HEK293 (cell line): Measurements from ENCODE around the gene S100G.

Experiments used
- CTCF ChIA-PET: fragments of 350-600 bp; formaldehyde crosslinking; extraction: SDS; loops from one replicate; lab custom pipeline; 2021; ENCODE audit warnings: antibody characterized with exemption; lab: Yijun Ruan, JAX
- POLR2A ChIA-PET: fragments of 300-600 bp; formaldehyde crosslinking; extraction: SDS; loops from one replicate; lab custom pipeline; 2020; ENCODE audit warnings: antibody characterized with exemption, inconsistent platforms; lab: Yijun Ruan, JAX
- H3K27ac ChIP-seq: fragments of 200-500 bp; sonication (Bioruptor generic); 2 replicates; pipeline ENCODE4 v1.5.1; 2014; ENCODE audit warnings: low read depth, low read length, control low read depth, inconsistent platforms; ENCODE audit errors: extremely low read depth
- H3K36me3 ChIP-seq, 2 experiments: fragments of 200-500 bp in 1 of 2; sonication (Bioruptor generic) in 1 of 2; 1 replicate in 1 of 2; 2 replicates in 1 of 2; pipeline ENCODE4 v1.5.1; 2014 to 2017; ENCODE audit warnings: inconsistent platforms in 2 of 2, low read length in 2 of 2; ENCODE audit not compliant: control insufficient read depth in 2 of 2, insufficient read depth in 1 of 2
- H3K4me1 ChIP-seq: fragments of 200-500 bp; sonication (Bioruptor generic); 2 replicates; pipeline ENCODE4 v1.5.1; 2014; ENCODE audit warnings: mild to moderate bottlenecking, low read length, inconsistent platforms; ENCODE audit not compliant: control insufficient read depth, insufficient read depth
- H3K4me3 ChIP-seq: 2 replicates; pipeline ENCODE4 v1.5.1; 2011; ENCODE audit warnings: low read depth, mild to moderate bottlenecking, control low read depth, low read length, moderate library complexity
- H3K9me3 ChIP-seq: fragments of 200-500 bp; sonication (Bioruptor generic); 2 replicates; pipeline ENCODE4 v1.5.1; 2014; ENCODE audit warnings: low read depth, low read length, inconsistent platforms; ENCODE audit not compliant: control insufficient read depth, insufficient read depth
- IKZF3 ChIP-seq: fragments of 450-650 bp; IDR thresholded peaks from 2 replicates; pipeline ENCODE4 v1.5.0; 2018; ENCODE audit warnings: missing biosample characterization, mild to moderate bottlenecking, missing genetic modification characterization, moderate library complexity
- KLF10 ChIP-seq: fragments of 450-650 bp; IDR thresholded peaks from 2 replicates; pipeline ENCODE4 v1.5.1; 2018; ENCODE audit warnings: missing biosample characterization, mild to moderate bottlenecking, missing genetic modification characterization
- KLF9 ChIP-seq: fragments of 450-650 bp; formaldehyde crosslinking; IDR thresholded peaks from 2 replicates; pipeline ENCODE4 v1.5.1; 2016; ENCODE audit warnings: missing biosample characterization, missing genetic modification characterization, low read depth
- MEIS1 ChIP-seq: sonication (generic); formaldehyde crosslinking; IDR thresholded peaks from 2 replicates; pipeline ENCODE4 v1.8.1; 2022; ENCODE audit warnings: missing genetic modification reagents, mild to moderate bottlenecking, borderline replicate concordance
- MYNN ChIP-seq: fragments of 450-650 bp; formaldehyde crosslinking; IDR thresholded peaks from 2 replicates; pipeline ENCODE4 v1.5.1; 2016; ENCODE audit warnings: missing biosample characterization, missing genetic modification characterization, borderline replicate concordance
- SALL2 ChIP-seq: fragments of 450-650 bp; formaldehyde crosslinking; IDR thresholded peaks from 2 replicates; pipeline ENCODE4 v1.5.0; 2017; ENCODE audit warnings: missing biosample characterization, mild to moderate bottlenecking, missing genetic modification characterization, borderline replicate concordance
- ZBTB17 ChIP-seq: fragments of 450-650 bp; formaldehyde crosslinking; IDR thresholded peaks from 2 replicates; pipeline ENCODE4 v1.5.1; 2016; ENCODE audit warnings: missing biosample characterization, missing genetic modification characterization
- ZBTB21 ChIP-seq: fragments of 450-650 bp; formaldehyde crosslinking; IDR thresholded peaks from 2 replicates; pipeline ENCODE4 v1.5.1; 2017; ENCODE audit warnings: missing biosample characterization, missing genetic modification characterization
- ZFP3 ChIP-seq: fragments of 450-650 bp; formaldehyde crosslinking; IDR thresholded peaks from 2 replicates; pipeline ENCODE4 v1.5.1; 2016; ENCODE audit warnings: low read depth, missing biosample characterization, missing genetic modification characterization
- ZFP69B ChIP-seq: fragments of 450-650 bp; formaldehyde crosslinking; IDR thresholded peaks from 2 replicates; pipeline ENCODE4 v1.5.1; 2016; ENCODE audit warnings: missing biosample characterization, missing genetic modification characterization
- ZNF114 ChIP-seq: fragments of 450-650 bp; formaldehyde crosslinking; IDR thresholded peaks from 2 replicates; pipeline ENCODE4 v1.5.0; 2017; ENCODE audit warnings: missing biosample characterization, missing genetic modification characterization
- ZNF121 ChIP-seq: fragments of 450-650 bp; formaldehyde crosslinking; IDR thresholded peaks from 2 replicates; pipeline ENCODE4 v1.5.1; 2016; ENCODE audit warnings: missing biosample characterization, missing genetic modification characterization
- ZNF221 ChIP-seq: fragments of 450-650 bp; formaldehyde crosslinking; IDR thresholded peaks from 2 replicates; pipeline ENCODE4 v1.5.1; 2017; ENCODE audit warnings: missing biosample characterization, missing genetic modification characterization, borderline replicate concordance
- ZNF266 ChIP-seq: fragments of 450-650 bp; formaldehyde crosslinking; IDR thresholded peaks from 2 replicates; pipeline ENCODE4 v1.5.1; 2016; ENCODE audit warnings: missing biosample characterization, missing genetic modification characterization, low read depth
- ZNF354C ChIP-seq: fragments of 450-650 bp; formaldehyde crosslinking; IDR thresholded peaks from 2 replicates; pipeline ENCODE4 v1.5.1; 2016; ENCODE audit warnings: missing biosample characterization, missing genetic modification characterization, low read depth, borderline replicate concordance
- ZNF544 ChIP-seq: fragments of 450-650 bp; formaldehyde crosslinking; IDR thresholded peaks from 2 replicates; pipeline ENCODE4 v1.5.0; 2017; ENCODE audit warnings: missing biosample characterization, missing genetic modification characterization
- ZNF571 ChIP-seq: fragments of 450-650 bp; formaldehyde crosslinking; IDR thresholded peaks from 2 replicates; pipeline ENCODE4 v1.5.0; 2017; ENCODE audit warnings: missing biosample characterization, missing genetic modification characterization
- ZNF654 ChIP-seq: fragments of 450-650 bp; formaldehyde crosslinking; IDR thresholded peaks from 2 replicates; pipeline ENCODE4 v1.5.1; 2016; ENCODE audit warnings: low read depth, missing biosample characterization, missing genetic modification characterization
- ZNF747 ChIP-seq: fragments of 450-650 bp; formaldehyde crosslinking; IDR thresholded peaks from 2 replicates; pipeline ENCODE4 v1.5.1; 2016; ENCODE audit warnings: missing biosample characterization, missing genetic modification characterization
- ZNF776 ChIP-seq: fragments of 450-650 bp; formaldehyde crosslinking; IDR thresholded peaks from 2 replicates; pipeline ENCODE4 v1.5.0; 2017; ENCODE audit warnings: missing biosample characterization, missing genetic modification characterization, borderline replicate concordance
- ZSCAN23 ChIP-seq: fragments of 450-650 bp; formaldehyde crosslinking; IDR thresholded peaks from 2 replicates; pipeline ENCODE4 v1.5.1; 2016; ENCODE audit warnings: missing biosample characterization, missing genetic modification characterization
- TF ChIP-seq, protein P1 (sequence below): fragments of 450-650 bp; formaldehyde crosslinking; IDR thresholded peaks from 2 replicates; pipeline ENCODE4 v1.5.1; 2016; ENCODE audit warnings: missing biosample characterization, missing genetic modification characterization
- TF ChIP-seq, protein P2 (sequence below): fragments of 450-650 bp; formaldehyde crosslinking; IDR thresholded peaks from 2 replicates; pipeline ENCODE4 v1.5.1; 2016; ENCODE audit warnings: missing biosample characterization, missing genetic modification characterization
- TF ChIP-seq, protein P3 (sequence below): fragments of 450-650 bp; formaldehyde crosslinking; IDR thresholded peaks from 2 replicates; pipeline ENCODE4 v1.5.1; 2017; ENCODE audit warnings: missing biosample characterization, missing genetic modification characterization
- TF ChIP-seq, protein P4 (sequence below): fragments of 450-650 bp; formaldehyde crosslinking; IDR thresholded peaks from 2 replicates; pipeline ENCODE4 v1.5.1; 2016; ENCODE audit warnings: missing biosample characterization, missing genetic modification characterization
- TF ChIP-seq, protein P5 (sequence below): fragments of 450-650 bp; formaldehyde crosslinking; IDR thresholded peaks from 2 replicates; pipeline ENCODE4 v1.5.1; 2016; ENCODE audit warnings: missing biosample characterization, missing genetic modification characterization
- TF ChIP-seq, protein P6 (sequence below): fragments of 450-650 bp; formaldehyde crosslinking; IDR thresholded peaks from 2 replicates; pipeline ENCODE4 v1.5.1; 2016; ENCODE audit warnings: missing biosample characterization, missing genetic modification characterization

S100G gene

DNA sequence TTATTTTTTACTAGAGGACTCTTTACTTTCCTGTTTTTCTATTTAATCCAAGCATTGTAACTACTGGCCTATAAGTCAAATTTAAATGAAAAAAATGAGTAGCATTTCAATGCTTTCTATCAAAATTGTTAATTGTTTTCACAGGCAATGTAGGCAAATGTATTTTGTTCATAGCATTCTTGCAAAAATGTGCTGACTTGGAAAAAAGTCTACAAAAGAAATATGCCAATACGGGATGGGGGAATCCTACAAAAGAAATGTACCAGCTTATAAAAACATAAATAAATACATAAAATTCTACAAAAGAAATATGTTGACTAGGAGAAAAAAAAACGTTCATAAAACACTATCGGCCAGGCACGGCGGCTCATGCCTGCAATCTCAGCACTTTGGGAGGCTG lies 14.9 kb upstream of the S100G start:
- Histone ChIP-seq H3K4me1 (no peaks in the 10 kb centered on the region), H3K9me3 (no peaks in the 10 kb centered on the region), H3K4me3 (no peak overlapping the region), H3K36me3 (peaks cover 0 to 4% of the 10 kb centered on the region in 2 experiments; a peak in 2 of 3 replicates), H3K27ac (no peak overlapping the region)
- ChIA-PET CTCF (interaction anchor here (0.6 kb wide), 1 partner anchor 1352 kb away, joined by 3 read pairs; no protein-coding TSS in a partner anchor), POLR2A (no interaction called here)
- TF ChIP-seq, protein P1, sequence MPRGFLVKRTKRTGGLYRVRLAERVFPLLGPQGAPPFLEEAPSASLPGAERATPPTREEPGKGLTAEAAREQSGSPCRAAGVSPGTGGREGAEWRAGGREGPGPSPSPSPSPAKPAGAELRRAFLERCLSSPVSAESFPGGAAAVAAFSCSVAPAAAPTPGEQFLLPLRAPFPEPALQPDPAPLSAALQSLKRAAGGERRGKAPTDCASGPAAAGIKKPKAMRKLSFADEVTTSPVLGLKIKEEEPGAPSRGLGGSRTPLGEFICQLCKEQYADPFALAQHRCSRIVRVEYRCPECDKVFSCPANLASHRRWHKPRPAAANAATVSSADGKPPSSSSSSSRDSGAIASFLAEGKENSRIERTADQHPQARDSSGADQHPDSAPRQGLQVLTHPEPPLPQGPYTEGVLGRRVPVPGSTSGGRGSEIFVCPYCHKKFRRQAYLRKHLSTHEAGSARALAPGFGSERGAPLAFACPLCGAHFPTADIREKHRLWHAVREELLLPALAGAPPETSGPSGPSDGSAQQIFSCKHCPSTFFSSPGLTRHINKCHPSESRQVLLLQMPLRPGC (tag by site-specific recombination): no peak
- TF ChIP-seq ZFP69B (tag by site-specific recombination): no peak
- TF ChIP-seq KLF10: no peak
- TF ChIP-seq ZNF221 (tag by site-specific recombination): no peak
- no peak for TF ChIP-seq ZNF747 (tag by site-specific recombination)
- no peak for TF ChIP-seq ZSCAN23 (tag by site-specific recombination)
- TF ChIP-seq, protein P2, sequence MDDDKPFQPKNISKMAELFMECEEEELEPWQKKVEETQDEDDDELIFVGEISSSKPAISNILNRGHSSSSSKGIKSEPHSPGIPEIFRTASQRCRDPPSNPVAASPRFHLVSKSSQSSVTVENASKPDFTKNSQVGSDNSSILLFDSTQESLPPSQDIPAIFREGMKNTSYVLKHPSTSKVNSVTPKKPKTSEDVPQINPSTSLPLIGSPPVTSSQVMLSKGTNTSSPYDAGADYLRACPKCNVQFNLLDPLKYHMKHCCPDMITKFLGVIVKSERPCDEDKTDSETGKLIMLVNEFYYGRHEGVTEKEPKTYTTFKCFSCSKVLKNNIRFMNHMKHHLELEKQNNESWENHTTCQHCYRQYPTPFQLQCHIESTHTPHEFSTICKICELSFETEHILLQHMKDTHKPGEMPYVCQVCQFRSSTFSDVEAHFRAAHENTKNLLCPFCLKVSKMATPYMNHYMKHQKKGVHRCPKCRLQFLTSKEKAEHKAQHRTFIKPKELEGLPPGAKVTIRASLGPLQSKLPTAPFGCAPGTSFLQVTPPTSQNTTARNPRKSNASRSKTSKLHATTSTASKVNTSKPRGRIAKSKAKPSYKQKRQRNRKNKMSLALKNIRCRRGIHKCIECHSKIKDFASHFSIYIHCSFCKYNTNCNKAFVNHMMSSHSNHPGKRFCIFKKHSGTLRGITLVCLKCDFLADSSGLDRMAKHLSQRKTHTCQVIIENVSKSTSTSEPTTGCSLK (tag by site-specific recombination): no peak
- no peak for TF ChIP-seq SALL2 (tag by site-specific recombination)
- TF ChIP-seq ZNF121 (tag by site-specific recombination): no peak
- no peak for TF ChIP-seq ZNF654 (tag by site-specific recombination)
- TF ChIP-seq ZBTB17: no peak
- TF ChIP-seq MYNN (tag by site-specific recombination): no peak
- no peak for TF ChIP-seq ZNF571 (tag by site-specific recombination)
- TF ChIP-seq ZNF544 (tag by site-specific recombination): no peak
- TF ChIP-seq, protein P3, sequence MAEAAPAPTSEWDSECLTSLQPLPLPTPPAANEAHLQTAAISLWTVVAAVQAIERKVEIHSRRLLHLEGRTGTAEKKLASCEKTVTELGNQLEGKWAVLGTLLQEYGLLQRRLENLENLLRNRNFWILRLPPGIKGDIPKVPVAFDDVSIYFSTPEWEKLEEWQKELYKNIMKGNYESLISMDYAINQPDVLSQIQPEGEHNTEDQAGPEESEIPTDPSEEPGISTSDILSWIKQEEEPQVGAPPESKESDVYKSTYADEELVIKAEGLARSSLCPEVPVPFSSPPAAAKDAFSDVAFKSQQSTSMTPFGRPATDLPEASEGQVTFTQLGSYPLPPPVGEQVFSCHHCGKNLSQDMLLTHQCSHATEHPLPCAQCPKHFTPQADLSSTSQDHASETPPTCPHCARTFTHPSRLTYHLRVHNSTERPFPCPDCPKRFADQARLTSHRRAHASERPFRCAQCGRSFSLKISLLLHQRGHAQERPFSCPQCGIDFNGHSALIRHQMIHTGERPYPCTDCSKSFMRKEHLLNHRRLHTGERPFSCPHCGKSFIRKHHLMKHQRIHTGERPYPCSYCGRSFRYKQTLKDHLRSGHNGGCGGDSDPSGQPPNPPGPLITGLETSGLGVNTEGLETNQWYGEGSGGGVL (tag by site-specific recombination): no peak
- TF ChIP-seq, protein P4, sequence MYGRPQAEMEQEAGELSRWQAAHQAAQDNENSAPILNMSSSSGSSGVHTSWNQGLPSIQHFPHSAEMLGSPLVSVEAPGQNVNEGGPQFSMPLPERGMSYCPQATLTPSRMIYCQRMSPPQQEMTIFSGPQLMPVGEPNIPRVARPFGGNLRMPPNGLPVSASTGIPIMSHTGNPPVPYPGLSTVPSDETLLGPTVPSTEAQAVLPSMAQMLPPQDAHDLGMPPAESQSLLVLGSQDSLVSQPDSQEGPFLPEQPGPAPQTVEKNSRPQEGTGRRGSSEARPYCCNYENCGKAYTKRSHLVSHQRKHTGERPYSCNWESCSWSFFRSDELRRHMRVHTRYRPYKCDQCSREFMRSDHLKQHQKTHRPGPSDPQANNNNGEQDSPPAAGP (tag by site-specific recombination): no peak

DNA sequence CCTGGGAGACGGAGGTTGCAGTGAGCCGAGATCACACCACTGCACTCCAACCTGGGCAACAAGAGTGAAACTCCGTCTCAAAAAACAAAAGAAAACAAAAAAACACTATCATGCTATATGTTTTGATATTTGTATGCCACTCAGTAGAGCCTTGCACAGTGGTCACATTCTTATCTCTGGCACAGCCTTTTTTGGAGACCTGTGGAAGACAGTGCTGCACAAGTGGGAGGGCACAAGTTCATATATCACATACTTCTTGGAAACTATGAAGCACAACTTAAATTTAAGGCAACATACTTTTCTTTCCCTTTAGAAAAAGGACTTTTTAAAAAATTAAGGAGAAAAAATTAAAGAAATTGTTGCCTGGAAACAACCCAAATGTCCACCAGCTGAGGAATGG lies 14.4 kb upstream of the S100G start:
- H3K4me1 ChIP-seq: no peaks in the 10 kb centered on the region
- no peak overlapping the region for H3K27ac ChIP-seq
- H3K4me3 ChIP-seq: no peak overlapping the region
- peaks cover 0 to 4% of the 10 kb centered on the region in 2 experiments; a peak in 2 of 3 replicates for H3K36me3 ChIP-seq
- CTCF ChIA-PET: no interaction called here
- POLR2A ChIA-PET: no interaction called here
- H3K9me3 ChIP-seq: no peaks in the 10 kb centered on the region
- TF ChIP-seq ZBTB21 (tag by site-specific recombination) (no peak), MEIS1 (CRISPR knock-in tag) (no peak), KLF9 (no peak), ZNF776 (tag by site-specific recombination) (no peak), ZNF544 (tag by site-specific recombination) (no peak), ZFP3 (tag by site-specific recombination) (no peak), IKZF3 (no peak), ZNF114 (tag by site-specific recombination) (no peak), ZNF354C (tag by site-specific recombination) (no peak), ZNF266 (tag by site-specific recombination) (no peak)
- TF ChIP-seq, protein P5, sequence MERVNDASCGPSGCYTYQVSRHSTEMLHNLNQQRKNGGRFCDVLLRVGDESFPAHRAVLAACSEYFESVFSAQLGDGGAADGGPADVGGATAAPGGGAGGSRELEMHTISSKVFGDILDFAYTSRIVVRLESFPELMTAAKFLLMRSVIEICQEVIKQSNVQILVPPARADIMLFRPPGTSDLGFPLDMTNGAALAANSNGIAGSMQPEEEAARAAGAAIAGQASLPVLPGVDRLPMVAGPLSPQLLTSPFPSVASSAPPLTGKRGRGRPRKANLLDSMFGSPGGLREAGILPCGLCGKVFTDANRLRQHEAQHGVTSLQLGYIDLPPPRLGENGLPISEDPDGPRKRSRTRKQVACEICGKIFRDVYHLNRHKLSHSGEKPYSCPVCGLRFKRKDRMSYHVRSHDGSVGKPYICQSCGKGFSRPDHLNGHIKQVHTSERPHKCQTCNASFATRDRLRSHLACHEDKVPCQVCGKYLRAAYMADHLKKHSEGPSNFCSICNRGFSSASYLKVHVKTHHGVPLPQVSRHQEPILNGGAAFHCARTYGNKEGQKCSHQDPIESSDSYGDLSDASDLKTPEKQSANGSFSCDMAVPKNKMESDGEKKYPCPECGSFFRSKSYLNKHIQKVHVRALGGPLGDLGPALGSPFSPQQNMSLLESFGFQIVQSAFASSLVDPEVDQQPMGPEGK (tag by site-specific recombination): no peak
- TF ChIP-seq, protein P6, sequence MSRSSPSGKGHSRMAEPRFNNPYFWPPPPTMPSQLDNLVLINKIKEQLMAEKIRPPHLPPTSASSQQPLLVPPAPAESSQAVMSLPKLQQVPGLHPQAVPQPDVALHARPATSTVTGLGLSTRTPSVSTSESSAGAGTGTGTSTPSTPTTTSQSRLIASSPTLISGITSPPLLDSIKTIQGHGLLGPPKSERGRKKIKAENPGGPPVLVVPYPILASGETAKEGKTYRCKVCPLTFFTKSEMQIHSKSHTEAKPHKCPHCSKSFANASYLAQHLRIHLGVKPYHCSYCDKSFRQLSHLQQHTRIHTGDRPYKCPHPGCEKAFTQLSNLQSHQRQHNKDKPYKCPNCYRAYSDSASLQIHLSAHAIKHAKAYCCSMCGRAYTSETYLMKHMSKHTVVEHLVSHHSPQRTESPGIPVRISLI (tag by site-specific recombination): no peak
